G401.6 (cell line): Measurements from ENCODE around the gene TRIM17.

Source experiments
- FAIRE-seq: peaks from 2 replicates; lab custom pipeline; 2012; peaks lifted over from hg19 to GRCh38; lab: Jason Lieb, UNC

The TRIM17 gene

DNA sequence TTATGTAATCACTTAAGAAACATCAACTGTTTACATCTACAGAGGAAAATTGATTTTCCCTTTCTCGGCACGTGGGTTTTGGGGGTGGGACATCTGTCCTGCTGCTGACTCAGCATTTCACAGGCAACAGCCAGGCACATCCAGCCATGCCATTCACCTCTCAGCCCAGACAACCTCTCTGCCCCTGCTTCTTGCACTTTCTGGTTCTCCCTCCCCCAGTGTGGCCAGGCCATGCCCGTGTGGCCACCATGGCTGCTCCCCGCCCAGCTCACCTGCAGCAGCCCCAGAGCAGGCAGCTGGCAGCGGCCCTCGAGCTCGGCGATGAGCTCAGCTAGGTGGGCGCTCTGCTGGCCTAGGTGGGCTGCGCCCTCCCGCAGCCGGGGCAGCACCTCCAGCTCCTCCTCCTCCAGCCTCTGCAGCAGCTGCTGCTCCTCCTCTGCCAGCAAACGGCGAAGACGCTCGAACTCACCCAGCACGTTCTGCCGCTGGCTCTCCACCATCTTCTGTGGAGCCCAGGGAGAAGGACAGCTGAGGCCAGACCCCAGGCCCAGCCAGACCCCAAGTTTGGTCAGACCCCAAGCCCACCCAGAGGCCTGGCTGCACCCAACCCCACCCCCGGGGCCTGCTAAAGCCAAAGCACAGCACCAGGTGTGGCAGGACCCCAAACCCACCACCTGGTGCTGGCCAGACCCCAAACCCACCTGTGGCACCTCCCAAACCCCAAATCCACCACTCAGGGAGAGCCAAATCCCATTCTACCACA lies 15.8 kb downstream of the TRIM17 start:
- no peak for FAIRE-seq

DNA sequence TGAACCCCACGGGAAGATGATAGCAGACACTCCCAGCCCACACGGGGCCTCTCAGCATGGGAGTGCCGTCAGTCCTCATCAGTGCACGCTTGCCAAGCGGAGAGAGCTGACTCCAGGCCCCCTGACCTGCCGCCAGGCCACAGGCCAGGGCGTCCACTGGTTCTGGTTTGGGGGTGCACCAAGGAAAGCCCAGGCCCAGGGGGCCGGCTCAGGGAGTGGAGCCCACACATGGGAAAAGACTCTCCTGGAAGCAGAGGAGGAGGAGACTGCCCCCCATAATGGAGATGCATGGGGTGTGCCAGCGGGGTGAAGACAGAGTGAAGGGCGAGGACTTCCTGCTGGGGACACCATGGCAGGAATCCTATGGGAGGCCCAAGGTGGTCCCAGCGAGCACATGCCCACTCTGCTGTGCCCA lies 16.4 kb downstream of the TRIM17 start:
- no peak for FAIRE-seq

DNA sequence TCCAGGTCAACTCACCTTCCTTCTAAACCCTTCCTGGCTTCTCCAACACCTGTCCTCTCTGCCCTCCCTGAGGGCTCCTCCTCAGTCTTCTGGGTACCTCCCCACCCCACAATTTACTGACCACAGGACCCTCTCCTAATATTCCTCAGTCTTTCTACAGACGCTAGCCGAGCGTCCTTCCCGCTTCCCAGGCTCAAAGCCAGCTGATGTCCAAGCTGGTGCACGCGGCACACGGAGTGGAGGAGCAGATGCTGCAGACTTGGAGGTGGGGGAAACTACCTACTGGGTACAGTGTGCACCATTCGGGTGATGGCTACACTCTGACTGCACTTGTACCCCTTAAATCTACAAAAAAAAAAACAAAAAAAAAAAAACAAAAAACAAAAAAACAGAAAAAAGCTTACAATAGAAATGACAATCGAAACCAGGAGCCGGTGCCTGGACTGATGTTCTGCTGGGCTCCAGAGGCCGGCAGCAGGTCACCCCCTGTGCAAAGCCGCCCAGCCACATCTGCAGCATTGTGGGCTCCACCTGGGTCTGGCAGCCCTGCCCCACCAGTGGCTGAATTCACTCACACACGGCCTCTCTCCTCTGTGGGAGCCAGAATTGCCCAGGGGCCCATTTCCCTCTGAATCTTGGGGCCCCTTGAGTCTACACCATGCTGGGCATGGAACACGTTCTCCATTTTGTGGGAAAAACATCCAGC lies 17.0 kb downstream of the TRIM17 start:
- FAIRE-seq: no peak

DNA sequence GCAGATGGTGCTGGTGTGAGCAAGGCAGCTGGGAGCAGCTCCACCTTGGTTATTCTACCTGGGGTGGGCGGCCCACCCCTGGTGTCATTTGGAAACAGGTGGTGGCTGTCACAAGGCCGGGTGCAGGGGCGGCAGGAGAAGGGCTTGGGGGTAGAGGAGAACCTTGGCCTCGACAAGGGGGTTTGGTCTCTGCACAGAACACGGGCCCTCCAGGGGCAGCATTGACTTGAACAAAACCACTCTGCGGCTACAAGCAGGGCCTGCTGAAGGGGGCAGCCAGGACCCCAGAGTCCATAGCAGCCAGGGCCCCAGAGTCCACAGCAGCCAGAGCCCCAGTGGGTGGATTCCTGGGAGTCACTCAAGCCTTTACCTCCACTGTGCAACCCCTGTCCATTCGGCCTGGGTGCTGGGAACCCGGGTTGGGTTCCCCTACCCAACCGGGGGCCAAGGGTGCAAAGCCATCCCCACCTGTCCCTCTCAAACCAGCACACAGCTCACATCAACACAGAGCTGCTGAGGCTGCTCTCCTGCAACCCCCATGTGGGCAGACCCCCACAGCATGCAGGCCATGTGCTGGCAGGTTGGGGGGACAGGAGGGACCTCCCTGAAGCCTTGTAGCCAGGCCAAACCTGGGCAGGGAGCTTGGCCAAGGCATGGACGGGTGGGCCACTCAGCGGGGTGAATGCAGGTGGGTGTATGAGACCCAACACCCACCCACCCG lies 17.8 kb downstream of the TRIM17 start:
- no peak for FAIRE-seq

DNA sequence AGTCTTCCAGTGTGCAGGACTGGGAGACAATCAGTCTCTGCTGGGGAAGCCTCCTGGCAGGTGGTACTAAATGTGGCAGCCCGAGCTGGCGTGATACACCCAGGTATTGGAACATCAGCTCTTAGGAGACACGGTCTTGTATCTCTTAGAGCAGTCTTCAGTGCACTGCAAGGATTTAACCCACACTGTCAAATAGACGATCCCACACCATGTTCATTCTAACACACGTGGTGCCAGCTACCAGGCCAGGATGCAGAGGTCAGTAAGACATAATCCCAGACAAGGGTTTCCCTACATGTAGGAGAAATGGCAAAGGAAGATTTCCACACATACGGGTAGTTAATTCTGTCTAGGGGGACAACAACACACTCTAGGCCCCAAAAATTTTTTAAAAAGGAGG lies 18.7 kb downstream of the TRIM17 start:
- no peak for FAIRE-seq

DNA sequence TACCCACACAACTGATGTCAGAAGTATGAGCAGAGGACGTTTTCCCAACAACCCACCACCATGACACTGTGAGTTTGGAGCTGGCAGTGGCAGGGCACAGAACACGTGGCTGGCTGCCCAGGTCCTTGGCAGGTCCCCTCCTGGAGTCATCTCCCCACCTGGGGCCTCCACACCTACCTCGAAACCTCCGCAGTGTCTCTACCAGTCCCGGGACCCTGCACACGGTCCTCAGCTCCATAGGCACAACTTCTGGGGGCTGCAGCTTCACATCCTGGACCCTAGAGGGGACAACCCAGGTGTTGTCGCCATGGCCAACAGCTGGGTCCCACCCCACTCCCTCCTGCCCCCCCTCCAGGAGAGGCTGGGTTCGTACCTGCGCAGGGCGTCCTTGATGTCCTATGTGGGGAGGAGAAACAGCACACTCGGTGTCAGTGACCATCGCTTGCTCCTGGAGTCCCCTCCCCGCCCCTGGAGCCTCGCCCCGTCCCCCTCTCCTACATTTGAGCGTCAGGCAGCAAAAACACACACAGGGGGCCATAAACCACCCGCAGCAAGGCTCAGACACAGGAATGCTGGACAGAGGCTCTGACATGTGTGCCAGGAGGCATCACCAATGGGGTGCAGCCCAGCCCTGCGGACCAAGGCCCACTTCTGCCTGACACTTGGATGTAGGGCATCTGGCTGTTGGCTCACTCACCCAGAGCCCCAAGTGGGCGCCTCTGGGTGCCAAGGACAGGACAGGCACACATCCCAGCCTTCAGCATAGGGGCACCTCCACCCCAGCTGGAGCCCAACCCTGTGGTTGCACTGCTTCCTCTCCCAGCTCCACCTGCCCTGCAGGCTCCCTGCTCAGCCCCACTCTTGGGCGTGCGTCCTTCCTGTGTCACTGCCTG lies 19.6 kb downstream of the TRIM17 start:
- FAIRE-seq: no peak

DNA sequence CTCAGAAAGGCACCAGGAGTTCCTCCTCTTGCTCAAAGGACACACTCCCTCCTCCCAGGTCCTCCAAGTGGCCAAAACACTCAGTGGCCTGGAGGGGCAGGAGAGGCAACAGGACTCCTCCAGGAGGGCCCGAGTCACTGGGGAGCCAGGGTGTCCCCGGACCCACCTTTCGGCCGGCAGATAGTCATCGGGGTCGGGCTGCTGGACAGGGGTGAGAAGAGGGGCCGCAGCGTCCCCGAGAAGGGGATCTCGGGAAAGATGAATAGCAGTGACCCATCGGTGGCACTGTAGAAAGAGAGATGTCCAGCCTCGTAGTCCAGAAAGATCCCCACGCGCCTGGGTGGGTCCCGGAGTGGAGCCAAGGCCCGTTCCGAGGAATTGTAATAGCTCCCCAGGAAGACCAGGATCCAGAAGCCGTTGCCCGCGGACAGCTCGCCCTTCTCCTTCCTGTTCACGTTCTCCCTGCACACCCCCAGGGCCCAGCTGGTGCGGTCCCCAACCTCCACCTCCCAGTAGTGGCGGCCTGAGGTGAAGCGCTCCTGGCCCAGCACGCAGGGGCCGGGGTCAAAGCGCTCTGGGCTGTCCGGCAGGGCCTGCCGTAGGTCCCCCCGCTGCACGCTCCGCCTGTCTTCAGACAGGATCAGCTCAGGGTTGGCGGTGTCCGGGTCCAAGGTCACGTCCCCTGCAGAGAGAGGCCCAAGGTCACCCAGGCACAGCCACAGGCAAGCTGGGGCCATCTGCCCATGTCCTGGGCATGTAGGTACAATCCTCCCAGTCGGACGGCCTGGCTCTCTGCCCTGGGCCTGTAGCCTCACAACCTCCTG lies 21.9 kb downstream of the TRIM17 start:
- no peak for FAIRE-seq

DNA sequence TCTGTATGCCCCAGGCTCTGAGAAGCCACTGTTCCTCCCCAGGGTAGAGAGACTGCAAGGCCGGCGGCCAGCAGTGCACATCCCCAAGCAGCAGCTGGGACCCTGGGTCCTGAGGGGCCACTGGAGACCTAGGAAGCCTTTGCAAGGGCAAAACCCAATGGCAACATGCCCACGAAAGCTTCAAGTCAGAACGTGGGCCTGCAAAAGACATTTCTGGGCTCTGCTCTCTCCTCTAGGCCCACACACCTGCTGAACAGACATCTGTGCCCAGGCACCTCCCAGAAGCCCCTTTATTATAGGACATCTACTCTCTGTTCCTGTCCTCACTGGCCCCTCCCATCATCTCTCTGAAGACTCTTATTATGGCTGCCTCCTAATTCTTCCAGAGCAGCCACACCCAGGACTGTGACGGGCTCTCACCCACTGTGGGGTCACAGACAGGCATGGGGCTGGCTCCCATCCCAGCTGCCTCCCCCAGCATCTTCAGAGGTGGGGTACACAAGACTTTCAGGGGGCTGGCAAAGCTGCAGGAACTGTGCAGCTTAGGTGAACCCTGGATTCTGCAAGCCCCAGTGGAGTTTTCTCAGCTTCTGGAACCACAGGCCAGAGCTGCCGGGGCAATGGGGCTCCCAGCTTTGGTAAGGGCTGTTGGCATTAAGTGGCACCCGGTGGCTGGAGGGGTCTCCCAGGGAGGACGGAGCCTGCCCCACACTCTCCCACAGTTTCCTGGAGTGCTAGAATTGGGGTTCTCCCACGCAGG lies 22.7 kb downstream of the TRIM17 start:
- FAIRE-seq: no peak

DNA sequence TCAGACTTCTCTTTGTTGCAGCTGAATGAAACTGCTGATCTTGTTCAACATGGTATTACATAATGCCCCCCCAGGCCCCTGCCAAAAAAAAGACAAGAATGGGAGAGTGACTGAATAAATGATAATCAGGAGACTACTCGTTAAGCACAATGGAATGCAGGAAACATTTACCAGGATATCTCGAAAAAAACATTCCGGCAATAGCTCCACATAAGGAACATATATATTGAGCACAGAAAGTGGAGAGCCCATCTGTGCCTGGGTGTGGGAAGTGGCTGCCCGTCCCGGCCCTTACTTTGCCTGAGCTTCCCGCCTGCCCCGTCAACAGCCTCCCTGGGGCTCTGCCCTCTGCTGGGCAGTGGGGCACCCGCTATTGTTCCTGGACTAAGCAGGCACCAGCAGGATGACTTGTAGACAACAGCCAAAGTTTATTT lies 23.4 kb downstream of the TRIM17 start:
- FAIRE-seq: no peak

DNA sequence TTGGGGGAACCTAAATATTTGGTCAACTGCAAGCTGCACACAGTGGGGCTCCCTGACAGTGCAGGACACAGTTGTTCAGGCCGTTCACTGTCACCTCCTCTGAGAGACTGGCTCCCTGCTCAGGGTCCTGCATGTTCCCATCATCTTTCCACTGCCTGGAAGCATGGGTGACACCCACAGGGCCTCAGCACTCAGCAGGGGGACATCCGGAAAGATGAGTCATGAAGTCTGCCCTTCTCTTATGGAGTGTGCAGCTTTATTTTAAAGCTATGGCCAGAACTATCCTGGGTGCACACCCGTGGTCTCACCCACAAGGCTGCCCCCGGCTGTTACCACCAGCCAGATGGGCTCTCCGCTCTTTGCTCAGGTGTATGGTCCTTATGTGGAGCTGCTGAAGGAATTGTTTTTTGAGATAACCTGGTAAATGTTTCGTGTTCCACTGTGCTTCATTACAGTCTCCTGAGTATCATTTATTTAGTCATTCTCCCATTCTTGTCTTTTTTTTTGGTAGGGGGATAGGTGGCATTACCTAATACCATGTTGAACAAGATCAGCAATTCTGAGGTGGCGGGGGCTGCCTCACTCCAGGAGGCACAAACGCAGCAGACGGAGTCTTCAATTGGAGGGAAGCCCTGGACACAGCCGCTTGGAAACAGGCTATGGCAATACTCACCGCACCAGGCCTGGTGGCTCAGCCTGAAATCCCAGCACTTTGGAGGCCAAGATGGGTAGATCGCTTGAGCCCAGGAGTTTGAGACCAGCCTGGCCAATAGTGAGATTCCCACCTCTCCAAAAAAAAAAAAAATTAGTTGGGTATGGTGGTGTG lies 24.3 kb downstream of the TRIM17 start:
- no peak for FAIRE-seq

DNA sequence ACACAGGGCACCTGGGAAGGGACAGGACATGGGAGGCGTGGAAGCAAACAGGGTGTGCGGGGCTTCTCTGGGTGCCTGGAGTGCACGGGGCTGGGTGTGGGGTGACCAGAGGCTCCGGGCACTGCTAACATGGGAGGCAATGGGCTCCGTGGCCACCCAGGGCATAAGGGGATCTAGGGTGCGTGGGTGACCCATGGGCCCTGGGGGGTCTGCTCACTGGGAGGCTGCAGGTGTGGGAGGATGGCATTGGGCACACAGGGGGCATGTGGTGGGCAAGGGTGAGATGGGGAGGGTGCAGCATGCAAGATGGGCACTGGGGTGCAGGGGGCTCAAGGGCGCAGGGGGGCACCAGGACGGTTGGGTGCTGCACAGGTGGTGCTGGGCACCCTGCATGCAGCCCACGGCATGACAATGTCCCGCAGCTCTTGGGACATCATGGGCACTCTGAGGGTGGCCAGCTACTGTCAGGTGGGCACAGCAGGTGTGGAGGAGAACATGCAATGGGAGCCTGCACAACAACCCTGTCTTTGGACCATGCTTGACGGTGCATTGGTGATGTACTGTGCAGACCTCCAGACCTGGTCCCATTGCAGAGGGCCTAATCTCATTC lies 25.1 kb downstream of the TRIM17 start:
- no peak for FAIRE-seq

DNA sequence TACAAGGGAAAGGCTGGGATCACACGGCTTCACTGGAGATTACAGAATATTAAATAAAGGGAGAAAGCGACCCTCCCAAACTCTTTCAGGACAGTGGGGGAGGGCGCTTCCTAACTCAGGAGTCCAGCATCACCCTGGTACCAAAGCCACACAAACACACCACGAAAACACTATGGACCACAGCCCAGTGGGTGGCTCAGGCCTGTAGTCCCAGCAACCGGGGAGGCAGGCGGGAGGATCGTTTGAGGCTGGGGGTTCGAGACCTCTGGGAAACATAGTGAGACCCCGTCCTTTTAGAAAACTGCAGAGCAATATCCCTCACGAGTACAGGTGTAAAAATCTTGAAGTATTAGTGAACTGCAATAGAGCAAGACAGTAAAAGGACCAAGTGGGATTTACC lies 26.0 kb downstream of the TRIM17 start:
- FAIRE-seq: no peak

DNA sequence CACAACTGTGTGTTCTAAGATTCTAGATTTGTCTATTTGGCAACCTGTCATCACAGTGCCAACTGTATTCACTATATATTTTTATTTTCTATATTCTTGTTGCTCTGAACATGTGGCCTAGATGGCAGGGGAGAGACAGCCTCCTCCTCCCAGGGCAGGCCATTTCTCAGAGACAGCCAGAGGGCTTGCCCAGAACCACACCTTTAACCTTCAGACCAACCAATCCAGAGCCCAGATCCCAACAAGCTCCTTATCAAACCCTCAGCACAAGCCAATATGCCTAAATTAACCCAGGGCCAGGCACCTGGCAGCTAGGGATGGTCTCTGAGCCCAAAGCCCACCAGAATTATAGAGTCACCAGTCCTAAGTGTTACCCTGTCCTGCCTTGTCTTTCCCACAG lies 29.3 kb downstream of the TRIM17 start:
- FAIRE-seq: no peak

DNA sequence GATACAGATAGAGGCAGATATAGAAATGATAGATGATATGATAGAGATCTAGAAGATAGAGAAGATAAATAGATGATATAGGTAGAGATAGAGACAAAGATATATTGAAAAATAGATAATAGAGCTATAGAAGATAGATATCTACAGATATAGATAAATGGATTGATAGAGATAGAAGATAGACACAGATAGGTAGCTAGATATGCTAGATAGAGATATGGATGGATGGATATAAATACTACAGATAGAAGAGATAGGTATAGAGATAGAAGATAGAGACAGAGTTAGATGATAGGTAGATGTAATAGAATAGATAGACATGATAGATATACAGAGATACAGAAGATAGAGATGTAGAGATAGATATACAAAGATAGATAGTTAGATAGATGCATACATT lies 31.4 kb downstream of the TRIM17 start:
- no peak for FAIRE-seq

DNA sequence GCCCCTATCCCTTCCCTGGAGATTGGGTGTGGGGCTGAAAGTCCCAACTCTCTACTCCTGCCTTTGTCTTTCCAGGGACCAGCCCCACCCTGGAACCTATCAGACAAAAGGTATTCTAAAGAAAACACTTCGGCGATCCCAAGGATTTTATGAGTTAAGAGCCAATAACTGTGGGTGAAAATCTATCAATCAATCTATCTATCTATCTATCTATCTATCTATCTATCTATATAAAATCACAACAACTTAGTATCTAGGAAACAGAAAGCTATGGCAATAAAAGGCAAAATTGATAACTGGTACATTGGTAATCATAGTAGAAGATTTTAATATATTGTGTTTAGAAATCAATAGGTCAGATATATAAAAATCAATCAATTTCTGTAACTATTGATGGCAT lies 32.9 kb downstream of the TRIM17 start:
- no peak for FAIRE-seq

DNA sequence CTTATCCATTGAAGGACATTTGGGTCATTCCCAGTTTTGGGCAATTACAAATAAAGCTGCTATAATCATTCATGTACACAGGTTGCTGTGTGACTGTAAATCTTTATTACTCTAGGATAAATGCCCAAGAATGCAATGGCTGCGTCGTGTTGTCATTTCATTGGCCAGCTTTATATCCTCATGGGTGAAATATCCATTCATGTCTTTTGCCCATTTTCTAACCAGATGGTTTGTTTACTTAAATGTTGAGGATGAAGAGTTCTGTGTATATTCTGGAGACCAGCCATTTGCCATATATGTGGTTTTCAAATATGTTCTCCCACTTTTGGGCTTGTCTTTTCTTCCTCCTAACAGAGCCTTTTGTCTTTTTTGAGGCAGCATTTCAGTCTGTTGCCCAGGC lies 35.3 kb downstream of the TRIM17 start:
- no peak for FAIRE-seq

DNA sequence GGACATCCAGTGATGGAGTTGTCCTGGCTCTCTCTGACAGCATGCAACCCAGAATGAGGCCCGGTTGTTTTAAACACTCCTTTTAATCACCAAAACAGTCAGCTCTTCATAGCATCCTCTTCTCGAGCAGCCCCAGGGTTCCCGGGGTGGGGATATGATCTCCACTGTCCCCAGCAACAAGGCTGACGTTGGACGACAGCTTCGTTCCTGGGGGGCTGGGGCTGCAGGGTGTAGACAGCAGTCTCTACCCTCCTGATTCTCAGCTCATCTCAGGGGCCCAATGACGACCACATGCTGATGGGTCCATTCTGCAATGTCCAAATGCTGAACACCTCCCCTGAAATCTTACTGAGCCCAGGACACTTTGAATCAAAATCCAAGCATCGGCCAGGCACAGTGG lies 37.0 kb downstream of the TRIM17 start:
- FAIRE-seq: no peak

DNA sequence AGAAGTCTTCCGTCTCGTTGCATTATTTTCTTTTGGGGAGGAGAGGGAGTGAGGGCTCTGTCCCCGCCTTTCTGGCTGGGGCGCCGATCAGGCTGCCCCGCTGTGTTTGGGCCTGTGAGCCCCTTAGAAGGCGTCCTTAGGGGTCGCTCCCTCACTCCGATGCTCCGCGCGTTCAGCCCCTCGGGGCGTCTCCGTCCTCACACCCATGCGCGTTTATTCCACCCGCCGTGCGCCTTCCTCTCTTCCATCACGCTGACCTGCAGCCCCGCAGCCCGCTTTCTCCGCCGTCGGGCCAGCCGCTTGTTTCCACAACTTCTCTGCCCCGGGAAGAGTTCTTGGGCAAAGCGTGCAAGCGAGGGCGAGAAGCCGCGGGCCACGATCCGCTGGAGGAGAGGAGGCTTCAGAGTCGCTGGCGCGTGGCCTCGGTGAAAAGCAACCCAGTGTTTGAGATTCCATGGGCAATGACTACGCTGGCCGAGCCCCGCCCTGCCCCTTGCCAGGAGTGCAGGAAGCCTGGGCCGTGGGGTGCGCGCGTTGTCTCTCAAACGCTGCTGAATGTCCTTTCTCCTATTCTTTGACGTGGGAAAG lies 37.7 kb downstream of the TRIM17 start:
- FAIRE-seq: no peak
